ENCODE data around the gene OR2V2. TPM values are rescaled to one million over a fixed set of nuclear protein-coding genes. Genes with fewer than 3 reads are reported as not detected.

The OR2V2 gene
- total RNA-seq, 2 experiments from 2014 or later: not detected

DNA sequence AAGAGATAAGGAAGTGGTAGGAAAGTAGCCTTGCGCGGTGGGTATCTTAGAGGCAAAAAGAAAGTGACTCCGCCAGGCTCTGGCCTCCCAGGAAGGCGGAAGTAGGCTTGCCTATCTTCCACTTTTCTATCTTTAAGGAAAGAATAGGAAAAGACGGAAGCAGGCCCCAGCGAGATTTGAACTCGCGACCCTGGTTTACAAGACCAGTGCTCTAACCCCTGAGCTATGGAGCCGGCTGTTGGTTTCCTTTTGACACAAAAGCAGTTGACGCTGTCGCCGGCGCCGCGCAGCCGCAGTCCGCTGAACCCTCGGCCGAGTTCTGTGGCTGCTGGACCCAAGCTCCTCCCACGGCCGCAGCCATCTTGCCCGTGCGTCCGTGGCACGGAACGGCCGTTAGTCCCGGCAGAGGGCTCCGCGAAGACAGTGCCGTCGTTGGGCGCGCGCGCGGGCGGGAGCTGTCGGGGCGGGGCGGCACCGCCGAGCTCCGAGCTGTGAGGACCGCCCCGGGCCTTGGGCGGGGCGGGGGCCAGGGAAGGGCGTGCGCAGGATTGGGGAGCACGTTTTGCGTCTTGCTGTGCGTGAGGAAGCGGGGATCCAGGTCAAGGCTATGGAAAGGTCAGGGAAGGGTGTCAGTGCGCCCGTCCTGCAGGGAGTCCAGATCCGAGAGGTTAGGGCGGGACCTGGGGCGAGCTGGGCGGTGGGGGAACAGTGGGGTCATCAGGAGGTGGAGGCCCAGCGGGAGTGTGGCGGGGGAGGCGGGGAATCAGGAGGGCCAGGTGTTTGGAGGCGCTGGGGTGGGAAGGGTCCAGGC, 44.3 kb downstream of the OR2V2 start:
- DNase-seq: peak; percentile 95
- Mint-ChIP-seq H3K27ac (peak overlapping the region; percentile 92), H3K9me3 (no peaks in the 10 kb centered on the region), H3K27me3 (ENCODE audit: low read depth) (peaks cover 9% of the 10 kb centered on the region), H3K36me3 (ENCODE audit: low read depth) (peaks cover 10% of the 10 kb centered on the region), H3K4me3 (peak overlapping the region; percentile 85), H3K4me1 (ENCODE audit: low read depth) (peaks cover 25% of the 10 kb centered on the region)
- CTCF ChIA-PET: interaction anchor here (0.7 to 1.9 kb wide), 4 partner anchors 11 to 16 kb away, joined by 3 to 5 read pairs (median 4); no protein-coding TSS in a partner anchor
- intact Hi-C loops (cut with micrococcal nuclease): loop anchor here (1.0 kb wide), 5 partner anchors 16 to 70 kb away; partner anchors contain the start of gene TRIM52

DNA sequence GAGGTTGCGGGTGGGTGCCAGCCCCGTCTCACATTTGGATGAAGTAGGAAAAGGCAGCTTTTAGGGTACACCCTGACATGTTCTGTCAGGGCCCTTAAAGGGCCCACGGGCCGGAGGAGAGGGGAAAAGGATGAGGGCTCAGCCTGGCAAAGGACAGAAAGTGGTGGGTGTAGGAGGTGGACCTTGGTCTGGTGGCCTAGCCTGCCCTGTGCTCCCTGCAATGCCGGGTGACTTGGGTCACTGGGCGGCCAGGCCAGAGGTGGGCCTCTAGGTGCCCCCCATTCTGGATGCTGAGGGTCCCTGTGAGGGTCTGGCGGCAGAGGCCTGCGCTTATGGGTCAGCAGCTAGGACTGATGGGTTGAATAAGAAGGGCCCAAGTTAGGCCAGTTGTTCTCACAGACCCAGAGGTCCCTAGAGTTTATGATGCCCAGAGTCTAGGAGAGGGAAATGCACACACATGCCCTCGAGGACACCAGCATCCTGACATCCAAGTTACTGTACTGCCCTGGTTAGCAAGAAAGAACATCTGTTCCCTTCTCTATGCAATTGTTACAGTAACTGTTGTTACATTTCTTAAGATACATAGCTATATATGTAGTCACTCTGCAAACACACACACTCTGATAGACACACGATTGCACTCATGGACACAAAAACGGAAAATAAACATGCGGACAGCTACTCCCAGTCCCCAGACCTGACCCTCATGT, 45.1 kb downstream of the OR2V2 start:
- Mint-ChIP-seq H3K36me3 (ENCODE audit: low read depth) (peaks cover 10% of the 10 kb centered on the region), H3K27me3 (ENCODE audit: low read depth) (peaks cover 9% of the 10 kb centered on the region), H3K4me1 (ENCODE audit: low read depth) (peaks cover 25% of the 10 kb centered on the region), H3K4me3 (peak overlapping the region; percentile 85), H3K9me3 (no peaks in the 10 kb centered on the region), H3K27ac (peak overlapping the region; percentile 92)
- intact Hi-C loops (cut with micrococcal nuclease): no loop called here
- DNase-seq: no peak
- CTCF ChIA-PET: interaction anchor here (1.1 to 1.9 kb wide), 2 partner anchors 11 kb away, joined by 4 read pairs; no protein-coding TSS in a partner anchor

DNA sequence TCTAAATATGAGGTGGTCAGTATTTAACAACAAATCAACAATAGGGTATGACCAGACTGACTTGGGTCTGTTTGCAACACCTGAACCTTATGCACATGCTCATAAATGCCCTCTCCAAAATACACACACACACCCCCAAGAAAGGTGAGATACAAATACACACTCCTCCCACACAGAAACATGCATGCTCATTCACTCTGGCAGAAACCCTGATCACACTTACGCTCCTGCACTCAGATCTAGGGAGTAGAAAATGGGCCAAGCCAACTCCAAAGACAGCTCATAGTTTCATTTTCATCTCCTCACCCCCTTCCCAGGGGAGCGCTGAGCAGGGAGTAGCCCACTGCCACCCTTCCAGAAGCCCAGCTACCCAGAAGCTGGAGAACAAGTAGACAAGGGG, 46.3 kb downstream of the OR2V2 start:
- Mint-ChIP-seq H3K27ac (no peak overlapping the region), H3K9me3 (no peaks in the 10 kb centered on the region), H3K36me3 (ENCODE audit: low read depth) (peaks cover 6% of the 10 kb centered on the region), H3K4me1 (ENCODE audit: low read depth) (peaks cover 14% of the 10 kb centered on the region), H3K27me3 (ENCODE audit: low read depth) (peaks cover 5% of the 10 kb centered on the region), H3K4me3 (no peak overlapping the region)
- DNase-seq: no peak
- CTCF ChIA-PET: no interaction called here
- intact Hi-C loops (cut with micrococcal nuclease): no loop called here

DNA sequence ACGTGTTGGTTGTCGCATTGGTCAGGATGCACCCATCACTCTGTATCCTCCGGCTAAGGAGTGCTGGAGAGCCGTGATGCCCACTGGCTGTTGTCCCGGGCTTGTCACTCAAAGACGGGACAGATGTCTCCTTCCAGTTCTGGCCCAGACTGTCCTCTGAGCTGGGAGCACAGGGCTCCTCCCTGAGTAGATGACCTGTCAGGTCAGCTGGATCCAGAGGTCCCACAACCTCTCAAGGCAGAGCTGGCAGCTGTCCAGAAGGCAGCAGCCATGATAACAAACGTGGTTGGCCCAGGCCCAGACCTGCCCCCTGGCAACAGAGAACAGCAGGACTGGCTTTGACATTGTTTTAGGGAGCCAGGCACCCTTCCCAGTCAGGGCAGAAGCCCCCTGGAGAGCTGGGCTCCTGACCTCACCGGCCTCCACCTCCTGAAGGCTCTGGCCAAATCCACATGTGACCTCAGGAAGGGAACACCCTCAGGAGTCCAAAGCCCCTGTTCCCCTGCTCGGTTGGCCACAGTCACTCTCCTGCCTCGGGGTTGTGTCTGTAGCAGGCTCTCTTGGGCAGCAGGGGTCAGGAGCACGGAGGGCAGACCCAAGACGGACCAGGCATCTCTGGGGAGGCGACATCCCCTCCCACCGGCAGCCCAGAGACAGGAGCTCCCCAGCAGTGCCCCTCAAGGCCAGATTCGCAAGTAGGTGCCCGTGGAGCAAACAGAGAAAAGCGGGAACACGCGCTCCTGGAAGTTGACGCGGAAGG, 47.3 kb downstream of the OR2V2 start:
- H3K27me3 Mint-ChIP-seq (ENCODE audit: low read depth): peaks cover 4% of the 10 kb centered on the region
- intact Hi-C loops (cut with micrococcal nuclease): no loop called here
- peaks cover 3% of the 10 kb centered on the region for H3K36me3 Mint-ChIP-seq (ENCODE audit: low read depth)

DNA sequence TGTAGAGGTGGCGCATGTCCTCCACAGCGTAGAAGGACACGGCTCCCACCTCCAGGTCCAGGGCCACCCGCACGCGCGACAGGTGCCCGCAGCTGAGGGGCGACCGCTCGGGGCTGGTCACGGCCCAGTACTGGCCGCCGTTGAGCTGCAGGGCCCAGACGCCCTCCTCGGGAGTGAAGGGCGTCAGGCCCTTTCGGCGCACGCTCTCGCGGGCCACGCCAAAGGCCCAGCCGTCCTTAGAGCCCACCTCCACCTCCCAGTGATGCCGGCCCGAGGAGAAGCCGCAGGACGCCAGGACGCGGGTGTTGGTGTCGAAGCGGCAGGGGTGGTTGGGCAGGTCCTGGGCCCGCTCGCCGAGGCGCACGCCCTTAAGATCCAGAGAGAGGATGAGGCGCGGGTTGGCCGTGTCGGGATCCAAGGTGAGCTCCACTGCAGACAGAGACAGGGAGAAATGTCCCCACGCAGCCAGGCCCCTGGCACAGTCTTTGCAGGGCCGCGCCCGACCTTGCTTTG, 47.9 kb downstream of the OR2V2 start:
- no peak for DNase-seq
- H3K9me3 Mint-ChIP-seq: no peaks in the 10 kb centered on the region
- intact Hi-C loops (cut with micrococcal nuclease): no loop called here
- peaks cover 4% of the 10 kb centered on the region for H3K27me3 Mint-ChIP-seq (ENCODE audit: low read depth)
- CTCF ChIA-PET: no interaction called here
- H3K4me1 Mint-ChIP-seq (ENCODE audit: low read depth): peaks cover 9% of the 10 kb centered on the region
- peaks cover 3% of the 10 kb centered on the region for H3K36me3 Mint-ChIP-seq (ENCODE audit: low read depth)
- H3K4me3 Mint-ChIP-seq: no peak overlapping the region
- no peak overlapping the region for H3K27ac Mint-ChIP-seq

More for the DNA sequence above, 47.3 kb downstream of the OR2V2 start:
- DNase-seq: no peak
- H3K9me3 Mint-ChIP-seq: no peaks in the 10 kb centered on the region
- CTCF ChIA-PET: no interaction called here
- no peak overlapping the region for H3K27ac Mint-ChIP-seq
- H3K4me3 Mint-ChIP-seq: no peak overlapping the region
- H3K4me1 Mint-ChIP-seq (ENCODE audit: low read depth): peaks cover 9% of the 10 kb centered on the region

DNA sequence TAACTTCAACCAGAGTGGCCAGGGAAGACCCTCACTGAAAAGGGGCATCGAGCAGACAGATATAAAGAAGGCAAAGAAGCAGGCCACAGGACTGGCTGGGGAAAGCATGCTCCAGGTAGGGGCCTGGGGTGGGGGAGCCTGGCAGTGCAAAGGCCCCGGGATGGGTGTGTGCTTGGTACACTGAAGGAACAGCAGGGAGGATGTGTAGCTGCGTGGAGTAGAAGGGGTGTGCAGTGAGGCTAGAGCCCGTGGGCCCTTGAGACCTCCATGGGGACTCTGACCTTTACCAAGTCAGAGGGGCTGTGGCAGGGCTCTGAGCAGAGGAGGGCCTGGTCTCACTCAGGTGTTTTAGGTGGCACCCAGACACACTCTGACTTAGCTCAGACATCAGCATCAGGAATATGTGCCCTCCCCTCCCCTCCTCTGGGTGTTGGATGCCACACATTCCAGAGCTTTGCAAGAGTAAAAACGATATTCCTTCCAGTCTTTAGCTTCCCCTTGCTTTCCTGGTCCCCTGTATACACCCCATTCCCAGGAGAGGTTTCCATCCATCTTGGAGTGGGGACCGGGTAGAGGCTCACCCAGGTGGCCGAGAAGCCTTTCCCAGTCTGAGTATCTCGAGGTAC, 50.1 kb downstream of the OR2V2 start:
- no peak overlapping the region for H3K27ac Mint-ChIP-seq
- peaks cover 7% of the 10 kb centered on the region for H3K4me1 Mint-ChIP-seq (ENCODE audit: low read depth)
- intact Hi-C loops (cut with micrococcal nuclease): no loop called here
- no peaks in the 10 kb centered on the region for H3K9me3 Mint-ChIP-seq
- H3K4me3 Mint-ChIP-seq: no peak overlapping the region
- H3K27me3 Mint-ChIP-seq (ENCODE audit: low read depth): no peaks in the 10 kb centered on the region
- DNase-seq: no peak
- CTCF ChIA-PET: interaction anchor here (1.2 kb wide), 1 partner anchor 9 kb away, joined by 3 read pairs; no protein-coding TSS in a partner anchor
- no peaks in the 10 kb centered on the region for H3K36me3 Mint-ChIP-seq (ENCODE audit: low read depth)

DNA sequence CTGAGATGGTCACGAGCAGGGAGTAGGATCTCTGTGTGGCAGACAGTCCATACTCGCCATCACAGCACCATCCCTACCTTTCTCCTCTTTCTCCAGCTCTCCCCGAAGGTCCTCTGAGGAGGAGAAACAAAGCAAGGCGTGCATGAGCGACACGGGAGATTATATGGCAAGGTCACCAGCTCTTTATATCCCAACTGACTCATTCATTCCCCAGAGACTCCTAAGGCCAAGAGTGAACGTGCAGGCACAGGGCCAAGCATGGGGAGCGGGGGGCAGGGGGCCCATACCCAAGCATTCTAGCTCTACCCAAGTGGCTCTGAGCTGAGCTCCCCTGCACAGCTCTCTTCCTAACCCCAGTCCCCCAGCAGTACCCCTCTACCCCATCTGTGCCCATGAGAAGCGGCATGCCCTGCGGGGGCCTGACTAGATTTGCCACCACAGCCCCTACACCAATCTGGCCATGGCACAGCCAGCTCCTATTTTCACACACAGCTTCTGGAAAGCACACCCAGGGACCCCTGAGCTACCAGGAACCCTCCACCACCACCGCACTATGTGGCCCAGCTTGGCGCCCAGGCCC, 50.8 kb downstream of the OR2V2 start:
- Mint-ChIP-seq H3K4me3 (no peak overlapping the region), H3K27me3 (ENCODE audit: low read depth) (no peaks in the 10 kb centered on the region), H3K9me3 (no peaks in the 10 kb centered on the region), H3K27ac (no peak overlapping the region), H3K36me3 (ENCODE audit: low read depth) (no peaks in the 10 kb centered on the region), H3K4me1 (ENCODE audit: low read depth) (peaks cover under 1% of the 10 kb centered on the region)
- DNase-seq: no peak
- CTCF ChIA-PET: interaction anchor here (0.6 to 1.2 kb wide), 2 partner anchors 8 to 333 kb away, joined by 3 read pairs; no protein-coding TSS in a partner anchor
- intact Hi-C loops (cut with micrococcal nuclease): no loop called here

DNA sequence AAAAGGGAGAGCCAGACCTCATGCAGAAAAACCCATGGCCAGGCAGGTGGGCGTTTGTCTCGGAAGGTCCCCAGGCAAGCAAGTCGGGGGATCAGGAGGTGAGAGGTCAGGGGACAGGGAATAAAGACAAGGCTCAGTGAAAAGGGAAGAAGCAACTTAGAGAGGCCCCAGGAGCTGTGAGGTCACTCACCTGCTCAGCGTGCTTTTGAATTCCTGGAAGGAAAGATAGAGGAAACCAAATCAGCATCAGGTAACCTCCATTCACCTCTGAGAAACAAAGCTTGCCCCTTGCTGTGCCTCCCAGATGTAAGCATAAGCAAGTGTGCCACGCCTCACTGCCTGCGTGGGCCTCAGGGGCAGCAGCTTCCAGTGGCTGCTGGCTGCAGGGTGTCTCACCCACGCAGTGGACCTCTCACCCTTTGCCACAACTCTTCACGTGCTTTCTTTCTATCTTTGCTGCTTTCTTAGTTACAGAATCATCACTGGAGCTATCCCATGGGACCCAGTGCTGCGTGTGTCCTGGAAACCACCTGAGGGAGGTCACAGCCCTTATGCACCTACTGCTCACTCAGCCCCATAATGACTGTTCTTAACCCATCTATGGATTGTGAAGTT, 51.6 kb downstream of the OR2V2 start:
- Mint-ChIP-seq H3K36me3 (ENCODE audit: low read depth) (no peaks in the 10 kb centered on the region), H3K9me3 (no peaks in the 10 kb centered on the region), H3K4me1 (ENCODE audit: low read depth) (no peaks in the 10 kb centered on the region), H3K27me3 (ENCODE audit: low read depth) (peaks cover under 1% of the 10 kb centered on the region), H3K4me3 (no peak overlapping the region), H3K27ac (no peak overlapping the region)
- DNase-seq: no peak
- intact Hi-C loops (cut with micrococcal nuclease): no loop called here
- CTCF ChIA-PET: interaction anchor here (0.6 to 0.8 kb wide), 2 partner anchors 15 to 334 kb away, joined by 3 read pairs; no protein-coding TSS in a partner anchor

DNA sequence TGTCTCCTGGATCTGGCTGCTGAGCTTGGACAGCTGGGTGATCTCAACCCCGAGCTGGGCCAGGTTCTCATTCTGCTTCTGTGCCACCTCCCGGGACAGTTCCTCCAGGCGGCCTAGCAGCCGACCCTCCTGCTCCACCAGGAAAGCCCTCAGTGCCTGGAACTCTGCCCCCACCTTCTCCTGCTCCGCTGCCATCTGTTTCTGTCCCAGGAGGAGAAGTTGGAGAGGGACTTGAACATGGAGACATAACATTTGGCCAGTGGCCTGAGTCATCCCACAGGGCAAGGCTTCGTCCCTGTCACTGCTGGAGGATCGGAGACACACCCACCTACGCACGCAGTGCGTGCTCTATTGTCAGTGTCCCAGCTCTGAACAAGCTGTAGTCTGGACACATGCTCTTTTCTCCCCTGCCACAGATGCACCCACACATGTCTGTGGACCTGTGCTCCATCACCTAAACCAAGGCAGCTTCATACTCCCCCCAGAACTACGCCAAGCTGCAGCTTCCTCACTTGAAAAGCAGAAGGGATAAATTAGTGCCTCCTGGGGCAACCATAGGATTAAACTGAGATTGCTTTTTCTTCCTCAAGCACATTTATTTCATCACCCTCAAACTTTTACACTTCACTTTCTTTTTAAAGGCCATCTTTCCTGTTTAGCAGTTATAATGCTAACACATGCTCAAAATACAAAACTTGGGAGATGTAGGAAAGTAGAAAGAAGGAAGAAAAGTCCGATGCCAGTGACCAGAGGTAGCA, 52.7 kb downstream of the OR2V2 start:
- CTCF ChIA-PET: no interaction called here
- H3K4me3 Mint-ChIP-seq: no peak overlapping the region
- no peak for DNase-seq
- peaks cover 3% of the 10 kb centered on the region for H3K27me3 Mint-ChIP-seq (ENCODE audit: low read depth)
- no peak overlapping the region for H3K27ac Mint-ChIP-seq
- no peaks in the 10 kb centered on the region for H3K9me3 Mint-ChIP-seq
- H3K36me3 Mint-ChIP-seq (ENCODE audit: low read depth): no peaks in the 10 kb centered on the region
- H3K4me1 Mint-ChIP-seq (ENCODE audit: low read depth): no peaks in the 10 kb centered on the region
- intact Hi-C loops (cut with micrococcal nuclease): no loop called here

DNA sequence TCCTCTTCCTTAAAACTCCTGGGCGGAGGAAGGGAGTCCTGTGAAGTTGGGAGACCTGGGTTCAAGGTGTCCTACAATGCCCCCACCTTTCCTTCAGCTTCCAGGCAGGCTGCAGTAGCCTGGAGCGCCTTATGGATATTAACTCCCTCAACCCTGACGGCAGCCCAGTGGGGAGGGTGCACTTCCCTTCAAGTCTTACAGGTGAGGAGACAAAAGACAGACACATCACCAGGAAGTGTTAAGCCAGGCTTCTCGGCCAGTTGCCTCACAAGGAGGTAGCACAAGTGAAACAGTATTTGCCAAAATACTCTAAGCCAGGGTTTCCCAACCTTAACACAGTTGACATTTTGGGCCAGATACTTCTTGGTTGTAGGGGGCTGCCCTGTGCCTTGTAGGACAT, 53.4 kb downstream of the OR2V2 start:
- Mint-ChIP-seq H3K27me3 (ENCODE audit: low read depth) (peaks cover 8% of the 10 kb centered on the region), H3K36me3 (ENCODE audit: low read depth) (no peaks in the 10 kb centered on the region), H3K4me1 (ENCODE audit: low read depth) (peaks cover 4% of the 10 kb centered on the region), H3K4me3 (no peak overlapping the region), H3K27ac (no peak overlapping the region), H3K9me3 (no peaks in the 10 kb centered on the region)
- CTCF ChIA-PET: no interaction called here
- no peak for DNase-seq
- intact Hi-C loops (cut with micrococcal nuclease): no loop called here
